Endothelial cell of umbilical vein (primary cell): ENCODE results near the gene CRYGN.

Experiments
- CTCF ChIP-seq, 2 donors: IDR thresholded peaks; 1 replicate in 1 of 2; 2 replicates in 1 of 2; pipeline ENCODE4 v1.5.1; 2011; ENCODE audit warnings: low read length in 2 of 2, mild to moderate bottlenecking in 2 of 2, moderate library complexity in 2 of 2, control low read depth in 1 of 2, inconsistent platforms in 1 of 2, low read depth in 1 of 2; ENCODE audit not compliant: insufficient read depth in 1 of 2; ENCODE audit errors: extremely low read depth in 1 of 2
- EZH2 ChIP-seq: IDR thresholded peaks from 2 replicates; pipeline ENCODE4 v1.6.1; 2012; ENCODE audit warnings: borderline replicate concordance, low read depth, mild to moderate bottlenecking, moderate library complexity, low read length, inconsistent platforms; ENCODE audit not compliant: severe bottlenecking
- JUN ChIP-seq: IDR thresholded peaks from 2 replicates; pipeline ENCODE4 v1.6.1; 2011; ENCODE audit warnings: borderline replicate concordance, low read depth; ENCODE audit not compliant: insufficient read length, insufficient read depth

- no peak for TF ChIP-seq JUN
- TF ChIP-seq CTCF (IDR thresholded peaks at IDR 0.05; ENCODE audit: extremely low read depth in 1 of 2, insufficient read depth in 1 of 2, low read depth in 1 of 2, low read length in 2 of 2): no peak
- TF ChIP-seq EZH2: no peak
Observed at GRCh38 chr7:151388430-151388829, 51.5 kb downstream of the CRYGN start.
